Nephron progenitor cell (in vitro differentiated cells): ENCODE results near the gene SUSD1.
A peak's percentile ranks its signal among the peaks of the same experiment; 100 is the strongest.

Source experiments
- DNase-seq: peaks from one replicate; pipeline ENCODE4 v3.0.0; 2021
- H3K27ac Mint-ChIP-seq: 2 replicates; pipeline ENCODE4 v1.8.0; 2021; ENCODE audit warnings: mild to moderate bottlenecking, moderate library complexity, mixed read lengths
- H3K27me3 Mint-ChIP-seq: 2 replicates; pipeline ENCODE4 v1.8.0; 2021; ENCODE audit warnings: mild to moderate bottlenecking, low read depth, mixed read lengths; ENCODE audit not compliant: poor library complexity
- H3K36me3 Mint-ChIP-seq: 2 replicates; pipeline ENCODE4 v1.8.0; 2021; ENCODE audit warnings: low read depth, mixed read lengths
- H3K4me1 Mint-ChIP-seq: 2 replicates; pipeline ENCODE4 v1.8.0; 2021; ENCODE audit warnings: mixed read lengths
- H3K4me3 Mint-ChIP-seq: 2 replicates; pipeline ENCODE4 v1.8.0; 2021; ENCODE audit warnings: mild to moderate bottlenecking, moderate library complexity, mixed read lengths
- H3K9me3 Mint-ChIP-seq: 2 replicates; pipeline ENCODE4 v1.8.0; 2021; ENCODE audit warnings: mild to moderate bottlenecking, moderate library complexity, mixed read lengths
- TF ChIP-seq, protein P1 (sequence below): fragments of 200-600 bp; sonication (generic); IDR thresholded peaks from 2 replicates; pipeline ENCODE4 v1.5.0; 2021; ENCODE audit warnings: antibody characterized with exemption

SUSD1 gene

DNA sequence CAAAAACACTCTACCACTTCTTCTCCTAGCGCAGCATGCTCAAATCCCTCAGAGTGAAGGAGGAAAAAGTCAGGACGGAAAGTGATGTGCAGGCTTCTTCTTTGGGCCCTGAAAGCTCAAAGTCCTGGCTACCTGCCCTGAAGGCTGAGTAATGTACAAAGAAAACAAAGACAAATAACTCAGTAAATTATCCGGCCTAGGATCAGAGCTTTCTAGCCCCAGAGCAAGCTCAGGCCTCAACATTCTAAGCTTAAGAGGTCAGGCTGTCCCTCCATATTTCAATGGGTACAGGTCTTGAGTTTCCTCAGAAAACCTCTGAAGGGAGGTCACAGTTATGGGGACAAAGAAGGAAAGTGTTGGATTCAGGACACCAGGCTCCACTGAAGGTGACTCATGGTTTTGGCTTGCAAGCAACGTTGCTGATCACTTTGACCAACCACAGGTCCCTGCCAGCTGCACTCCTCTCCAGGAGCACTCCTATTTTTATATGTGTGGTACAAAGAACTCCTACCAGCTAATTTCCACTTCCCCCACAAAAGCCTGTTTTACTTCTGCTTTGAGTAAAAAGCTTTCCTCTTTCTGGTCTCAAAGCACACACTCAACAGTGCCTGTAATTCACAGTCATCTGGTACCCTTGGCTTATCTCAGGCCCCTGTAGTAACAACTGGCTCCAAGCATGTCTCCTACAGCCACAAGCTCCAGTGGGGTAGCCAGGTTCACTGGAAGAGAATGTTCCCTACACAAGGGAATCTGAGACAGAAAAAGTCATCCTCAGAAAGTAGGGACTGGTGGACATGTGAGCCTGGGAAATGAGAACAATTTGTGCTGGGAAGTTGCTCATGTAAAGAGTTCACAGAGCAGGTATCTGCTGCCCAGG is 162.8 kb downstream of the SUSD1 start:
- H3K27ac Mint-ChIP-seq, result peak overlapping the region; percentile 22
- TF ChIP-seq, protein P1, sequence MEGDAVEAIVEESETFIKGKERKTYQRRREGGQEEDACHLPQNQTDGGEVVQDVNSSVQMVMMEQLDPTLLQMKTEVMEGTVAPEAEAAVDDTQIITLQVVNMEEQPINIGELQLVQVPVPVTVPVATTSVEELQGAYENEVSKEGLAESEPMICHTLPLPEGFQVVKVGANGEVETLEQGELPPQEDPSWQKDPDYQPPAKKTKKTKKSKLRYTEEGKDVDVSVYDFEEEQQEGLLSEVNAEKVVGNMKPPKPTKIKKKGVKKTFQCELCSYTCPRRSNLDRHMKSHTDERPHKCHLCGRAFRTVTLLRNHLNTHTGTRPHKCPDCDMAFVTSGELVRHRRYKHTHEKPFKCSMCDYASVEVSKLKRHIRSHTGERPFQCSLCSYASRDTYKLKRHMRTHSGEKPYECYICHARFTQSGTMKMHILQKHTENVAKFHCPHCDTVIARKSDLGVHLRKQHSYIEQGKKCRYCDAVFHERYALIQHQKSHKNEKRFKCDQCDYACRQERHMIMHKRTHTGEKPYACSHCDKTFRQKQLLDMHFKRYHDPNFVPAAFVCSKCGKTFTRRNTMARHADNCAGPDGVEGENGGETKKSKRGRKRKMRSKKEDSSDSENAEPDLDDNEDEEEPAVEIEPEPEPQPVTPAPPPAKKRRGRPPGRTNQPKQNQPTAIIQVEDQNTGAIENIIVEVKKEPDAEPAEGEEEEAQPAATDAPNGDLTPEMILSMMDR, result no peak
- H3K4me1 Mint-ChIP-seq, result peaks cover 13% of the 10 kb centered on the region
- H3K9me3 Mint-ChIP-seq, result no peaks in the 10 kb centered on the region
- no peak for DNase-seq
- H3K27me3 Mint-ChIP-seq, result peaks cover 6% of the 10 kb centered on the region
- H3K4me3 Mint-ChIP-seq, result no peak overlapping the region
- H3K36me3 Mint-ChIP-seq, result no peaks in the 10 kb centered on the region

DNA sequence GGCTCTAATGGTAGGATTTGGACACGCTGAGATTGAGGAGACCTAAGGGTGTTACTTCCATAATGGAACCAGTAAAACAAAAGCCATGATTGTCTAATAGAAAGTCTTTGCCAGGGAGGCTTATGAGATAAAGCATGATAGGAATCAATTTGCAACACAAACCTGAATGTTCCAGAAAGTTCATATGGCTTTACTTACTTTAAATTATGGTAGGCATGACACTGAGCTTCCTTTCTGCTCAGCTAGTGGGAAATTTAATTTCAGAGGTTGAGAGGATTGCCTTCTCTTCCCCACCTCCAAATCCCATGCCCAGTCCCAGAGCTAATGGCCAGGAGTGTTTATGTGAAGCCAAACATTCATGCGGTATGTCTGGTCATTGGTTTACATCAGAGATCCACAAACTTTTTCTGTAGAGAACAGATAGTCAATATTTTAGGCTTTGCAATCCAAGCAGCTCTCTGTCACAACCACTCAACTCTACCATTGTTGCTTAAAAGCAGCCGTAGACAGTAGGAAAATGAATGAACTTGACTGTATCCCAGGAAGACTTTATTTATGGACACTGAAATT is 164.0 kb downstream of the SUSD1 start:
- H3K4me1 Mint-ChIP-seq, result peaks cover 22% of the 10 kb centered on the region
- TF ChIP-seq, protein P1, result no peak
- H3K4me3 Mint-ChIP-seq, result no peak overlapping the region
- H3K36me3 Mint-ChIP-seq, result no peaks in the 10 kb centered on the region
- H3K27me3 Mint-ChIP-seq, result peaks cover 3% of the 10 kb centered on the region
- no peak overlapping the region for H3K27ac Mint-ChIP-seq
- H3K9me3 Mint-ChIP-seq, result no peaks in the 10 kb centered on the region
- no peak for DNase-seq

DNA sequence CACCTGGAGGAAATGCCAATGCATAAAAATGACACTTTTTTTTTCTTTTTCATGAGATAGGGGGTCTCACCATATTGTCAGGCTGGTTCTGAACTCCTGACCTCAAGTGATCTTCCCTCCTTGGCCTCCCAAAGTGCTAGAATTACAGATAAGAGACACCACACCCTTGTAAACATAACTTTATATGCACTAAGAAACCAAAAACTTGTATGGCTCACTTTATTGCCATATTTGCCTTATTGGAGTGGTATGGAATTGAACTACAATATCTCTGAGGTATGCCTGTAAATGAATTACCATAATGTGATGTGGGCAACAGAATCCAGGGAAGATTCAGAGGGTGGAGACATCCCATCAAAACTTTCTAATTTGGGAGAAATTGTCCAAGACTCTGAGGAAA is 164.6 kb downstream of the SUSD1 start:
- DNase-seq, result no peak
- Mint-ChIP-seq H3K27me3 (peaks cover 3% of the 10 kb centered on the region), H3K4me1 (peaks cover 27% of the 10 kb centered on the region), H3K27ac (no peak overlapping the region), H3K9me3 (no peaks in the 10 kb centered on the region), H3K4me3 (no peak overlapping the region), H3K36me3 (no peaks in the 10 kb centered on the region)
- TF ChIP-seq, protein P1, result no peak

DNA sequence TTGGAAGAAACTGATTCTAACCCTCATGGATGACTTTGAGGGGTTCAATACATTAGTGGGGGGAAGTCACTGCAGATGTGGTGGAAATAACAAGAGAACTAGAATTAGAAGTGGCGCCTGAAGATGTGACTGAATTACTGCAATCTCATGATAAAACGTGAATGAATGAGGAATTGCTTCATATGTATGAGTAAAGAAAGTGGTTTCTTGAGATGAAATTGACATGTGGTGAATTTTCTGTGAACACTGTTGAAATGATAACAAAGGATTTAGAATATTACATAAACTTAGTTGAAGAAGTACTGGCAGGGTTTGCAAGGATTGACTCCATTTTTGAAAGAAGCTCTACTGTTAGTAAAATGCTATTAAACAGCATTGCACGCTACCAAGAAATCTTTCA is 165.4 kb downstream of the SUSD1 start:
- Mint-ChIP-seq H3K36me3 (no peaks in the 10 kb centered on the region), H3K9me3 (no peaks in the 10 kb centered on the region), H3K4me1 (peaks cover 30% of the 10 kb centered on the region), H3K4me3 (no peak overlapping the region), H3K27me3 (peaks cover 3% of the 10 kb centered on the region), H3K27ac (no peak overlapping the region)
- DNase-seq, result no peak
- TF ChIP-seq, protein P1, result no peak

DNA sequence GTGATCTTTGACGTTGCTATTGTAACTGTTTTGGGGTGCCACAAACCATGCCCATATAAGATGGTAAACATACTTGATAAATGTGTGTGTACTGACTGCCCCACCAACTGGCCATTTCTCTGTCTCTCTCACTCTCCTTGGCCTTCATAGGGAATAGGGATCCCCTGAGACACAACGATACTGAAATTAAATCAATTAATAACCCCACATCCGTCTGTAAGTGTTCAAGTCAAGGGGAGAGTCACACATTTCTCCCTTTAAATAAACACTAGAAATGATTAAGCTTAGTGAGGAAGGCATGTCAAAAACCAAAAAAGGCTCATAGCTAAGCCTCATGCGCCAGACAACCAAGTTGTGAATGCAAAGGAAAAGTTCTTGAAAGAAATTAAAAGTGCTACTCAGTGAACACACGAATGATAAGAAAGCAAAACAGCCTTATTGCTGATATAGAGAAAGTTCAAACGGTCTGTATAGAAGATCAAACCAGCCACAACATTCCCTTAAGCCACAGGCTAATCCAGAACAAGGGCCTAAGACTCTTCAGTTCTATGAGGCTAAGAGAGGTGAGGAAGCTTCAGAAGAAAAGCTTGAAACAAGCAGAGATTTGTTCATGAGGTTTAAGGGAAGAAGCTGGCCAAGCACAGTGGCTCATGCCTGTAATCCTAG is 167.4 kb downstream of the SUSD1 start:
- Mint-ChIP-seq H3K27me3 (peaks cover 3% of the 10 kb centered on the region), H3K27ac (no peak overlapping the region), H3K4me1 (peaks cover 22% of the 10 kb centered on the region), H3K36me3 (no peaks in the 10 kb centered on the region), H3K4me3 (no peak overlapping the region), H3K9me3 (no peaks in the 10 kb centered on the region)
- TF ChIP-seq, protein P1, result no peak
- DNase-seq, result no peak
